GM21528 (cell line): ENCODE results near the gene C16orf89.

Experiments
- ATAC-seq: cut with Tn5 transposase; IDR thresholded peaks from one replicate; pipeline ENCODE4 v1.9.1; 2021; ENCODE audit warnings: mild to moderate bottlenecking, moderate library complexity; ENCODE audit not compliant: unreplicated experiment, low FRiP score

The C16orf89 gene

GRCh38 chr16:5033256-5034166 lies 32.2 kb downstream of the C16orf89 start, which contains the start of gene NAGPA:
Gene NAGPA (minus strand): TSS chr16:5033935. CDS start chr16:5033914, 21 bp downstream.
- peak; percentile 85 for ATAC-seq

- ATAC-seq: no peak
These were observed 33.0 kb downstream of the C16orf89 start for GRCh38 chr16:5032748-5033167.

DNA sequence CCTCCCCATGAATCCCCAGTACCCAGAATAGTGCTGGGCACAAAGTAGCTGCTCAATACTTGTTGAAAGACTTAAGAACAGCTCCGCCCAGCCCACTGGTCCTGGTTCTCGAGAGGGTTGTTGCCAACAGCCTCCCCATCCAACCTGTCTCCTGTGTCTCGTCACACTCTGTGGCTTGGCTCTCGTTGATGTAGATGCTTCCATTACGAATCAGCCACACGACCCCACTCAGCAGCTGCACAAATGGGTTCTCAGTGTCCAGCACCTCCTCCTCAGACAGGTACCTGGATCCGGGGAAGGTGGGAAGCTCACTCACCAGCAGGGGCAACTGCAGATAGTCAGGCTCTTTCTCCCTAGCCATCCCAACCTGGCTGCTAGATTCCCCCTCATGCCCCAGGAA lies 34.2 kb downstream of the C16orf89 start:
- no peak for ATAC-seq

GRCh38 chr16:5030251-5030870 lies 35.4 kb downstream of the C16orf89 start:
- ATAC-seq: no peak

GRCh38 chr16:5028950-5029475 lies 36.7 kb downstream of the C16orf89 start:
- no peak for ATAC-seq

GRCh38 chr16:5027575-5028235 lies 38.1 kb downstream of the C16orf89 start:
- ATAC-seq: no peak

DNA sequence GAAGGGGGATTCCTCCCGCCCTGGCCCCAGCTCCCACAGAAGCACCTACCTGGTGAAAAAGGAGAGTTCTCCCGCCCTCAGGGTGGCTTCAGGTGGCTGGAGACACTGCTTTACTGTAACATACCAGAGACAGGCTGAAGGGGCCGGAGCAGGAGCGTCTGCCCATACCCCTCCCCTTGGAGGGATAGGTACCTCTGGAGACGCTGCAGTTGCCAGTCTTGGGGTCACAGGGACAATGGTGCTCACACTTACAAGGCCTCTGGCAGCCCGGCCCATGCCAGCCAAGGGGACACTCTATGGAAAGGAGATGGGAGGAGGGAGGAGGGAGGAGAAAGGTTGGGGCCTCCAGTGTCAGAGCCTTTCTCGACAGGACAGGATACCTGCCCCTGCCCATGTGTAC lies 38.7 kb downstream of the C16orf89 start:
- ATAC-seq: no peak

DNA sequence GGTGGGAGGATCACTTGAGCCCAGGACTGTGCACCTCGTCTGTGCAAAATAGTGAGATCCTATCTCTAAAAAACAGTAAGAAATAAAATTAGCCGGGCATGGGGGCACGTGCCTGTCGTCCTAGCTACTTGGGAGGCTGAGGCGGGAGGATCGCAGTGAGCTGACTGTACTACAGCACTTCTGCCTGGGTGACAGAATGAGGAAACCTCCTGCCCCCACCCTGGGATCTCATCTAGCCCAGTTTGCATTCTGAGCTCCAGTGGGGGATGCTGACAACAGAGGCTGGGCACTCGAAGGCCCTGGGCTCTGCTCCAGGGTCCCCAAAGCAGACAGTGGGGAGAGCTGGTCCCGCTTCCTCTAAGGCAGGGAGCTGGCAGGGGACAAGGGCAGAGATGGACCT lies 39.1 kb downstream of the C16orf89 start:
- ATAC-seq: no peak

DNA sequence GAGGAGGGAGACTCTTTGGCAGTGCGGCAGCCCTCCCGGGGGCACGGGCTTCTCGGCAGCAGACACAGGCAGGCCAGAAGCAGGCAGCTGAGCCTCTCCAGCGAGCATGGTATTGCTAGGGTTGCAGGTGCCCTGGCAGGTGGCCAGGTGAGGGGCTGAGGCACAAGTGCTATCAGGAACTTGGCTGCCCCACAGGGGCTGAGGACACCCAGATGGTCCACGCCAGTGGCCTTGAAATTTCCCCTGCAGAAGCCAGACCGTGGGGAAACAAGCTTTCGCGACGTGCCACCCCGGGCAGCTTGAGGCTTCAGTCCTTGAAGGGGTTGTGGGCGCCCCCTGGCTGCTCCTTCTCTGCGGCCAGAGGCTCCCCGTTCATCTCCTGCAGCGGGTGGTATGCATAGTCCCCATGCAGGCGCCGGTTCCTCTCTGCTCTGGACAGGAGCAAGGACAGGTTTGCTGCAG lies 40.6 kb downstream of the C16orf89 start:
- no peak for ATAC-seq

DNA sequence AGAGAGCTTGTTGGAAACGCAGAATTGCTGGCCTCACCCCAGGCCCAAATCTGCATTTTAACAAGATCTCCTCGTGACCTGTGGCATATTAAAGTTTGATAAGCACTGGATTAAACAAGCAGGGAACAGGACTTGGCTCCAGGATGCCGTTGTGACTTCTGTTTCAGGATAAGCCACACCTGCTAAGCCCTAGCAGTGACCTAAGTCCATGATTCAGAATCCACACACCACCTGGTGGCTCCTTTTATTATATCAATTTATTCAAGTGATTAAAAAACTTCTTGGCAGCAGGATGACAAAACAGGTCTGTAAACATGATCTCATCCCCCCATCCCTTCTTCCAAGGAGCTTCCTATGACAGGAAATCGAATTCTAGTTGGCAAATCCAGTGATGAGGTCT lies 41.1 kb downstream of the C16orf89 start:
- ATAC-seq: no peak

GRCh38 chr16:5022521-5022920 lies 43.2 kb downstream of the C16orf89 start:
- ATAC-seq: no peak

DNA sequence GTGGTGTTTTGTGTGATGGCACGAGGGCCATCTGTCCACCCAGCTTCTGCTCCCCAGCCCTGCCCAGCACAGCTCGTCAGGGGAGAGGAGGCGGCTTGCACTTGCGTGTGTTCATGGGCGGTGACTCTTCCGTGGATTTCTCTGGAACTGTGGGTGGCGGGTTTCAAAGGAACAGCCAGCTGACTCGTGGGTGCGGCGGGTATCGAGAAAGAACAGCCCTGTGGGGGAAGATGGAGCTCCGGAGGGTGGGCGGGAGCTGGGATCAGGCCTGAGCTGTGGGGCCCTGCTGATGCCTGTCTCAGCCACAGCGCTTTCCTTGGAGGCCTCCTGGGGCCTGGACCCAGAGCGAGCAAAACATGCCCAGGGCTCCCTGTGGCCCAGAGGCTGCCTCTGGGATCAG lies 45.2 kb downstream of the C16orf89 start:
- ATAC-seq: no peak

GRCh38 chr16:5019775-5020174 lies 46.0 kb downstream of the C16orf89 start:
- no peak for ATAC-seq

DNA sequence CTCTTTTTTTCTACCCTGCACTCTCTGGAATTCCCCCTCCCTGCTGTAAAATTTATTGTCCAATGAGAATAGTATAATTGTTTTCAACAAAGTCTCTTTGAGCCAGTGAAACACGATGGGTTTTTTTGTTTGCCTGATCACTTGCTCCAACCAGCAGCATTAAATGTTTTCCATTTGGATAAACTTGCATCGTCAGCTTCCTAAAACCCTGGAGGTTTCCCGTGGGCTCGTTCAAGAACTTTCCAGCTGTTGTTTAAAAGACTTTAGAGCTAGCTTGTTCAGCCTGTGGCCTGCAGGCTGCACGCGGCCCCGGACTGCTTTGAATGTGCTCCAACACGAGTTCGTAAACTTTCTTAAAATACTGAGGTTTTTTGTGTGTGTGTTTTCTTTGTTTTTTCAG lies 47.0 kb downstream of the C16orf89 start:
- ATAC-seq: no peak

- no peak for ATAC-seq
These were observed 48.1 kb downstream of the C16orf89 start for GRCh38 chr16:5017678-5017969.

- no peak for ATAC-seq
These were observed 48.6 kb downstream of the C16orf89 start for GRCh38 chr16:5016967-5017677.

- no peak for ATAC-seq
These were observed 49.9 kb downstream of the C16orf89 start for GRCh38 chr16:5015887-5016286.

DNA sequence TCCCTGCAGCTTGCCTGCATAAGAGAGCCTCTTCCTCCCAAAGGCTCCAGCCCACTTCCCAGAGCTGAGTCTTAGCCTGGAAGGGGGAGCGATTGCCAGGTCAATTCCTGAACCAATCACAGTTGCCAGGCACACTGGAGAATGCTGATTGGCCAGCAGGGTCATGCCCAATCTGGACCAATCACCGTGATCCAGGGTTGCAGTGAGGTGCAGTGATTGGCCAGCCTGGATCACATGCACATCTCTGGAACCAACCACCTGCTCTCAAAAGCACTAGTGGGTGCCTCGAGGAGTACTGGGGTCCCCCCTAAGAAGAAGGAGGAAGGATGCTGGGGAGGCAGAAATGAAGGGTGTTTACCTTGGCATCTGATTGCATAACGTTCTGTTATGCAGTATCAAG lies 50.4 kb downstream of the C16orf89 start:
- ATAC-seq: no peak

DNA sequence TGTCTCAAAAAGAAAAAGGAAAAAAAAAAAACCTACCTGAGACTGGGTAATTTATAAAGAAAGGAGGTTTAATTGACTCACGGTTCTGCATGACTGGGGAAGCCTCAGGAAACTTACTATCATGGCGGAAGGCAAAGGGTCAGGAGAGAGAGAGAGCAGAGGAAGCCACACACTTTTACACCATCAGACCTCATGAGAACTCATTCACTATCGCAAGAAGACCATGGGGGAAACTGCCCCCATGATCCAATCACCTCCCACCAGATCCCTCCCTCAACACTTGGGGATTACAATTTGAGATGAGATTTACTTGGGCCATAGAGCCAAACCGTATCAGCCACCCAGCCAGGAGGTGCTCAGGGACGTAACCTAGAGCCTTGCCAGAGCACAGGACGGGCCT lies 52.9 kb downstream of the C16orf89 start:
- ATAC-seq: no peak

GRCh38 chr16:5011637-5012036 lies 54.1 kb downstream of the C16orf89 start:
- ATAC-seq: no peak
